RKO (cell line): ENCODE measurements around the gene AOAH.

Experiments
- DNase-seq: peaks from one replicate; pipeline ENCODE4 v3.0.0-alpha.2; 2016; ENCODE audit warnings: low spot score

The AOAH gene

DNA sequence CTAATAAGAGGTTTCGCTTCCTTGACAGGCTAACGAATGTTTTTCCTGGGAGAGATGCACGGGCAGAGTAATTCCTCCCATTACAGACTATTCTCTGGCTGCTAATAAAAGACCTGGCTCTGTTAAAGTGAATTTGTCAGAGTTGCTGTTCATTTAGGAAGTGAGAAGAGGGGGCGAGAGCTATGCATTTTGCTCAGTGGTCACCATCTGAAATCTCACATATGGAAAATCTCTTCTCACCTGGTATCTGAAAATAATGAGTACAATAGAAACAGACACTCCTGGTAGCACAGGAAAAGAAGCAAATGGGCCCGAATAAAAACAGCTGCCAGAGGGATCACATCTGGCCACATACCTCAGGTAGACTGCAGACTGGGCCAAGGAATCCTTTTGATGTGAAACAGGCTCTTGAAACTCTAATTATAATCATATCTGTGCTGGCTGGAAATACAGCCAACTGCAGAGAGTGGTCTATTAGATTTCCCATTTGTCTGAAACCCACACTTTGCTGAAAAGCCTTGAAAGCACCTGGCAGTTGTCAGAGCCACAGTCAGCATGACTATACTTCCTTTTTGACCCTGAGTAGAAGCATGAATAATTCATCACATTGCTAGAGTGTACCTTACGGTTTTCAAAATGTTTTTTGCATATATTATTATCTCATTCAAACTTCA, 33.6 kb downstream of the AOAH start:
- no peak for DNase-seq

DNA sequence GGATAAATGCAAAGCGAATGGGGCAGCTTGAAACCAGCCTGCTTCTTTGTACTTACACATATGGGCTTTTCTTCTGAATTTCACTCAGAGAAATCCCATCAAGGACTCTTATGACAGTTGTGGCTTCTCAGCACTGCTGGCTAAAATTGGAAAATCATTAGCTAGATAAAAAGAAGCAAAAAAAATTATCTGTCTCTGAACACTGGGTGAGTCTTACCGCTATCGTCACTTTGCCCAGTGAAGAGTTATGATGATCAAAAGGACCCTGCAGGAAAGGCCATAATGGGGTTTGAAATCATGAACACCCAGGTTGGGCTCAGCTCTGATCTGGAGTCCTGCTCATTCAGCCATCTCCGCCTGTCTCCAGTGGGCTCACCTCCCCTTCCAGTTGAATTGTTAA, 34.3 kb downstream of the AOAH start:
- no peak for DNase-seq

DNA sequence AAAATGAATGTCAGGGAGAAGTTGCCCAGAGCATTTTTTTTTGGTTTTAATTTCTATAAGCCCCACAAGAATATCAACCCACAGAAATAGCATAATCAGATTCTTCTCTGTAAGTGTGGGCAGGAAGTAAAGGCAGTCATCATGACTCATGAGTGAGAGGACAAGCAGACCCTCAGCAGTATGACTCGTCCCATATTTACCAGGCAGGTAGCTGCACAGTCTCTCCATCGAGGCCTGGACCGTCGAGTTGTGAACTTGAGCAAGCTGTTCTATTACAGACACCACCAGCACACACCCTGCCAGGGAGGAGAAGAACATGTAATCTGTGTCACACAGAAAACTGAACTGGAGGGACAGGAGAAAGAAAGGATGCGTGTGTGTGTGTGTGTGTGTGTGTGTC, 37.8 kb downstream of the AOAH start:
- DNase-seq: peak; percentile 29

DNA sequence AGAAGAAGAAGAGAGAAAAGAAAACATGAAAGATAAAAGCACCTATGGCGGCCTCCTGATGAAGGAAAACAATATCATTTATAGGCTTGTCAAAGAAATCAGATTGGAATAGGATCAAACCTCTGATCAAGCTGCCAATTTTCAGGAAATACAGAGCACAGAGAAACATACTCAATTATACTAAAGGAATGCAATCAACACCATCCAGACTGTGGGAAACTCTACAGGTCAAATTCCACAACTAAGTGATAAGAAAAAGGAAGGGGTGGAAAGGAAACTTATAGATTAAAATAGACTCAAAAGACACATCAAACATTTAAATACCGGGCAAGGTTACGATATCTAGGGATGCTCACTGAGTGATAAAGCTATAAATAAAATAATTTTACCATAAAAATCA, 39.3 kb downstream of the AOAH start:
- DNase-seq: no peak

DNA sequence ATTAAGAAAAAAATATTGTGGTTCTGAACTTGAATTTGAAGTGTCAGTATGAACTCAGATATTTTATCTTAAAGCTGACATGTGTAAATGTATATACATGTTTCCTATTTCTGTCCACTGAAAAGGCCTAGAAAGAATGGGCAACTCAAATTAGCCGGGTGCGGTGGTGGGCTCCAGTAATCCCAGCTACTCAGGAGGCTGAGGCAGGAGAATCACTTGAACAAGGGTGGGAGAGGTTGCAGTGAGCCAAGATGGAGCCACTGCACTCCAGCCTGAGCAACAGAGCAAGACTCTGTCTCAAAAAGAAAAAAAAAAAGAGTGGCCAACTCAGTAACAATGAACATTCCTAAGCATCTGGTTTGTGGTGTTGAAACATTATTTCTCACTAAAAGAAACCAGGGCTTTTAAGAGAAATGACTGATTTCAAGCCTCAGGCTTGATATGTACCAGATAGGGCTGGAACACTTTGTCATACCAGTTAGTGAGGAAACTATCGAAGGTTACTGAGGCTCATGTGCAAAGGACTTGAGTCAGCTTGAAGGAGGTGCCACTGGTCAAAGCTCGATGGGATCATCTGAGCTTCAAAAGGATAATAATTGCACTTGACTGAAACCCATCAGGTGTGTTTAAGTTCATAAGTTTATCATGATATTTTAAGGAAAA, 40.5 kb downstream of the AOAH start:
- DNase-seq: no peak

DNA sequence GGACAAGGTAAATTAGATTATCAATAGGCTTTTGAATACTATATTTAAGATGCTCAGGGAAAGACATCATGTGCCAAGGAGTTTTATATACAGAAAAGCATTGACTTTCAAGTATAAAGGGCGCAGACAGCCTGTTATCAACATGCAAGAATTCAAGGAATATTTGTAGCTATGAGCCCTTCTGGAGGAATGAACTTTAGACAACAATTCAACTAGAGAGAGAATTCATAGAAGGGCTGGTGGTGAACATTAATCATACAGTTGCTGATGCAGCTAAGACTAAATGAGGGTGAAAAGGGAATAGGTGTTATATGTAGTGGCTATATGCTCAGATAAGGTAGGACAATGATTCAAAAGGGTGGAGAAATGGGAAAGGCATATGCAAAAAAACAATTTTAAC, 41.2 kb downstream of the AOAH start:
- DNase-seq: no peak

DNA sequence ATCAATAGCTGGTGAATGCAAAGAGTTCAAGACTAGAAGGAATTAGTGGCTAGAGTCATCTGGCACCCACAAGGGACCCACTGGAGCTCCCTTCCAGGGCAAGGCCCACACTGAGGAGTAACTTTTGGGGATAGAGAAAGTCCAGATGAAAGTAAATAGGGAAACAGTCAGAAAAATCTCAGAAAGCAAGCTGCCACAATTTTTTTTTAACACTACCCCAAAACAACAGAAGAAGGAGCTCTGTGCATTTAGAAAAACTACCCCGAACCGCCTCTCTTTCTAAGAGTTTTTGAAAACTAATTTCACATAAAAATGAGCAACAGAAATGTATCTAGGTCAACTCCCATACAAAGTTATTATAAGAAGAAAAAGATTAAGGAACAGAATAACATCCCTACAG, 42.2 kb downstream of the AOAH start:
- no peak for DNase-seq

DNA sequence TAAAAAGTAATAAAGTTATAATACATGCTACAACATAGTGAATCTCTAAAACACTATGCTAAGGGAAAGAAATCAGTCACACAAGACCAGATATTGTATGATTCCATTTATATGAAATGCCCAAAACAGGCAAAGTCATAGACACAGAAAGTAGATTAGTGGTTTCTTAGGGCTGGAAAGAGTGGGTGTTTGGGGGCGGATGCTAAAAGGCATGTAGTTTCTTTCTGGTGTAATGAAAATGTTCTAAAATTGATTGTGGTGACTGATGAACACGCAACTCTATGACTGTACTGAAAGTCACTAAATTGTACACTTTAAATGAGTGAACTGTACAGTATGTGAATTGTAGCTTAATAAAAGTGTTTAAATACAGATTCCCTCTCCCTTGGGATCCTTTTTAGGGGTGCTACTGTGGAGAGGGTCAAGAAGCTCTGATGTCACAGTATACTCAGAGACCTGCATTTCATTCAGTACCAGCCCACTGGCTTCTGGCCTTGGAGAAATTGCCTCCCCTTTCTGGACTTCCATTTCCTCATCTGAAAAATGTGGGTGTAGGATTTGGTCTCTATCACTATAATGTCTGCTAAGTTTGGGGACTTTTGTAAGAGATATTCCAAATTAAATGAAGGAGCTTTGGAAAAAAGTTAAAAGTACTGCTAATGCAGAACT, 46.4 kb downstream of the AOAH start:
- DNase-seq: no peak

DNA sequence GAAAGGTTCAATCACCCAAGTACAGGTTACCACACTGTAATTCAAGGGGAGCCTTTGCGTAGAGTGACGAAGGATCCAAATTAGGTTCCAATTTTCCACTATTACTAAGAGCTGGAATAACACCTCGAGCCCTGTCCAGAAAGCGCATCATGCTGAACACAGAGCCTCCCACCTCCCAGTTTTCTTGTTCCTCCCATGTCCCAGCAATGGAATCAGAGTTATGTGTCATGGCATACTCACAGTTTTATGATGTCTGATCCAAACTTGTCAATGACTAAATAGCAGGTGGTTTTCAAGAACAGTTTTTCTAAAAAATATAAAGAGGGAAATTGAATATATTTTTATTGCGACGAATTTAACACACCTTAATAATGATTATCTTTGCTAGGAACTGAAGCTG, 50.6 kb downstream of the AOAH start:
- DNase-seq: peak; percentile 46

DNA sequence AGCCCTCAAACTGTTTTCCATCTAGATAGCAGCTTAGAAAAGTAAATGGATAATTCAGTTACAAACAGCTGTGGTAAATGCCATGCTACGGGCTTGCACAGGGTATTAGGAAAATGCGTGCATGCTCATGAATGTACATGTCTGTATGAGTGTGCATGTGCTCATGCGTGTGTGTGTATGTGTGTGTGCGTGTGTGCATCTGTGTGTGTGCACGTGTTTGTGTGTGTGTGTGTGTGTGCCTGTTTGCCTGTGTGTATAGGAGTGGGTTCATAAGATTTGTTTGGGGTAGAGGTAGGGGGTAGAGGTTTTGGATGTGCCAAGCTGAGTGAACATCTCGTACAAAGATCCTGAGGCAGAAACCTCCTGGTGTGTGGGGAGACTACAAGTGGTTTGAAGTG, 52.9 kb downstream of the AOAH start:
- no peak for DNase-seq

DNA sequence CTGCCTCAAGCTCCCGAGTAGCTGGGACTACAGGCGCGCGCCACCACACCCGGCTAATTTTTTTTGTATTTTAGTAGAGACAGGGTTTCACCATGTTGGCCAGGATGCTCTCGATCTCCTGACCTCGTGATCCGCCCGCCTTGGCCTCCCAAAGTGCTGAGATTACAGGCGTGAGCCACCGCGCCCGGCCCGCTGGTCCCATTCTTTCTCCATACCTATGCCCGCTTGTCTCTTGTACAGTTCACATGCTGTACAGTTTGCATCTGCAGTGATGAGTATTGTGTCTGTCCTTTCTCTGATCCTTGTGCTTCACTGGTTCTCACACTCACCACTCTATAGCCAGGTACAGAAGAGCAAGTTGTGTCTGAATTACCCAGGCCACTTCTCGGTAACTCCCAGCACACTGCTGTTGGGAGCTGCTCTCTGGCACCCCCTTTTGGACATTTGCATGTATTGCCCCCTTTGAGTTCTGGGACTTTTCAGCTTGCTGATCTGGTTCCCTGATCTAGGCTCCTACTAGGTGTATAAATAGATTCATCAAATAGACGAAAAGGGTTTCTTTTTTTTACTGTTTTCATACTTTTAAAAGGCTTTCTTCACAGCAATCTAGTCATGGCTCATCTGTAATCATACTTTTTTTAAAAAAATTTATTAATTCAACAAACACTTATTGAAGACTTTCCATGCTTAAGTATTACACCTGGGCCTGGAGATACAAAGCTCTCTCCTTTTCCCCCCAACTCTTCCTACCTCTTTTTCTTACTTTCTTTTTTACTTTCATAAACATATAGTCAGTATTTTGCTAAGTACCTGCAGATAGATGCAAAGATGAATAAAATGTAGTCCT, 53.5 kb downstream of the AOAH start:
- DNase-seq: peak; percentile 53

DNA sequence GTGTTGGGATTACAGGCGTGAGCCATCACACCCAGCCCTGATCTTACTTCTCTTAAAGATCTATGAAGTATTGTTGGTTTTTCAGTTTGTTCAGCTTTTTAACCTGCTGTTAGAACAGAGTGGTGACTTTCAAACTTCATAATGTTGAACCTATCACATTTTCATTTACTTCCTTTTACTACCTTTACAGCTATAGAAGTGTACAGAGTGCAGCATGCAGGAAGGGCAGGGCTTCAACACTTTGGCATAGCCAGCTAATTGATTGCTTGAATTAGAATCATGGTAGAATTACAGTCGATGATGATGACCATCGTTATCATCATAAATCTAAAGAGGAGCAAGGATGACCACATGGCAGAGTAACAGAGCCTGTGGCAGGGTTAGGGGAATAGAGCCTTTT, 55.5 kb downstream of the AOAH start:
- DNase-seq: no peak

DNA sequence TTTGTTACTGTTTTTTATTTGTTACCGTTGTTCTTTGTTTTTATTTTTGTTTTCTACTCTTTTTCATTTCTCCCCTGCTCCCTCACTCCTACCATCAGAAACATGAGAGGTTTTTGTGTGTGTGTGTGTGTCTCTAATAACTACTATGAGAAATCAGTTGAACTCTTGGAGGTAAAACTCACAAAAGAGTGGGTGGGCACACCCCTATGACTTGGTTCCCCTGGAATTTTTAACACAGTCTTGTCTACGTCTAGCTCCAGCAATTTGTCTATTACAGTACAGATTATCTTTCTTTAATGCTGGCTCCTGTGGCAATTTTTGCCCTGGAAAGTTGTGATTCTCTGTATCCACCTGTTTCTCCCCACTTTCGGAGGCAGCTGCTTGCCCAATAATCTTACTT, 56.2 kb downstream of the AOAH start:
- DNase-seq: no peak

DNA sequence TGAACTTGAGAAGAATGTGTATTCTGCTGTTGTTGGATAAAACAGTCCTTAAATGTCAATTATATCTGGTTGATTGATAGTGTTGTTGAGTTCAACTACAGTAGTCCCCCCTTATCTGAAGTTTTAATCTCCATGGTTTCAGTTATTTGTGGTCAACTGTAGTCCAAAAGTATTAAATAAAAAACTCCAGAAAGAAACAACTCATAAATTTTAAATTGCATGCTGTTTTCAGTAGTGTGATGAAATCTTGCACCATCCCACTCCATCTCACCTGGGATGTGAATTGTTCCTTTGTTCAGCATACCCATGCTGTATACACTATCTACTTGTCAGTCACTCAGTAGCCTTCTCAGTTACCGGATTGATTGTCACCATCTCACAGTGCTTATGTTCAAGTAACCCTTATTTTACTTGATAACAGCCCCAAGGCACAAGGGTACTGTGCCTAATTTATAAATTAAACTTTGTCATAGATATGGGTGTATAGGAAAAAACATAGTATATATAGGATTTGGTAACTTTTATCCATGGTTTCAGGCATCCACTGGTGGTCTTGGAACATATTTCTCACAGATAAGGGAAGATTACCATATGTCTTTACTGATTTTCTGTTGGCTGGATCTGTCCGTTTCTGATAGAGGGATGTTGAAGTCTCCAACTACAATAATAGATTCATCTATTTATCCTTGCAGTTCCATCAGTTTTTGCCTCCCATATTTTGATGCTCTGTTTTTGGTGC, 57.1 kb downstream of the AOAH start:
- DNase-seq: no peak

DNA sequence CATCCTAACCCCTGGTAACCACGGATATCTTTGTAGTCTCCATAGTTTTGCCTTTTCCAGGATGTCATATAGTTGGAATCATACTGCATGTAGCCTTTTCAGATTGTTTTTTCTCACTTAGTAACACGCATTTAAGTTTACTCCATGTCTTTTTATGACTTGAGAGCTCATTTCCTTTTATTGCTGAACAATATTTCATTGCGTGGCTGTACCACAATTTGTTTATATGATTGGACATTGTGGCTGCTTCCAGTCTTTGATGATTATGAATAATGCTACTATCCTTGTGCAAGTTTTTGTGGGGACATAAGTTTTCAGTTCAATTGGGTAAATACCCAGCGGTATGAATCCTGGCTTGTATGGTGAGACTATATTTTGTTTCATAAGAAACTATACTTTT, 60.8 kb downstream of the AOAH start:
- DNase-seq: no peak

DNA sequence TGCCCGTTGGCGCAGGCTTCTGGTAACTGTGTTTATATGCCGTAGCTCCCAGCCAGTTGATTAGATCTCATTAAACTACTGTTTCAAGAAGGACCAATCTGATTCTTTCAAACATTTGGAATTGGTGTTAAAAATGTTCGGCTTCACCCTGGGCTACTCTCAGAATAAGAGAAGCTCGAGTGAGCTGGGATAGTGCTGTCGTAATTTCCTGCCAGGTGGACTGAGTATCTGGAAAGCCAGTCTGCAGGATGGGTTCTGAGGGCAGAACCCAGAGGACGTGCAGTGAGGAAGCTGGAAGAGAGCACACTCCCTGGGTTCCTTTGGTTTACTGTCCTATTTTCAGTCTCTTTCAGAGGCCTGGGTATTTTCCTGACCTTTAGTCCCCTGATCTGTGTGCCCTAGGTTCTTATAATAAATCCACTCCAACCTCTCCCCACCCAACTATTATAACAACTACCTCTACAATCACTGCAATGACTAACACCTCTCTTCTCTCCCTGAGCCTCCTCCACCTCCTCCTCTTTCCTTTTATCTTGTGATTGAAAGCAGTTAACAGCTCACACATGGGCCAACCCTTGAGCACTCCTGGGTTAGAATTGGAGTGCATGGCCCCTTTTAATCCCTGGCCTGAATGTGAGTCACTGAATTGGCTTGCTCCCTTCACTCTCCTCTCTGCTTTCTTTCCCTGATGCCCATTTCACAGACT, 63.0 kb downstream of the AOAH start:
- no peak for DNase-seq

DNA sequence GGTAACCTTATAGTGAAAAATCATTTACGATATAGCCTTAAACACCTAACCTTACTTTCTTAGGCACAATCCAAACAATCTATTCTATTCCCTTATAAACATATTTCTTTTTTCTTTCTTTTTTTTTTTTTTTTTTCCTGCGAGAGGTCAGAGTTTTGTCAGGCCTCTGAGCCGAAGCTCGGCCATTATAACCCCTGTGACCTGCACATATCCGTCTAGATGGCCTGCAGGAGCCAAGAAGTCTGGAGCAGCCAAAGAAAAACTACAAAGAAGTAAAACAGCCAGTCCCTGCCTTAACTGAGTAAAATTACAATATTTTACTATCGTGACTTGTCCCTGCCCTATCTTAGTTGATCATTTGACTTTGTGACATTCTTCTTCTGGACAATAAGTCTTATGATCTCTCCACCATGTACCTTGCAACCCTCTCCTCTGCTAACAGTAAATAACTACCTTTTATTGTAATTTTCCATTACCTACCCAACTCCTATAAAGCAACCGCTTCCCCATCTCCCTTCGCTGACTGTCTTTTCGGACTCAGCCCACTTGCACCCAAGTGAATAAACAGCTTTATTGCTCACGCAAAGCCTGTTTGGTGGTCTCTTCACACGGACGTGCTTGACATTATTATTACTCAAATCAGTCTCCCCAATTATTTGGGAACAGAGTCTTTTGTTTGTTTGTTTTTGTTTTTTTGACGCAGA, 64.5 kb downstream of the AOAH start:
- no peak for DNase-seq

DNA sequence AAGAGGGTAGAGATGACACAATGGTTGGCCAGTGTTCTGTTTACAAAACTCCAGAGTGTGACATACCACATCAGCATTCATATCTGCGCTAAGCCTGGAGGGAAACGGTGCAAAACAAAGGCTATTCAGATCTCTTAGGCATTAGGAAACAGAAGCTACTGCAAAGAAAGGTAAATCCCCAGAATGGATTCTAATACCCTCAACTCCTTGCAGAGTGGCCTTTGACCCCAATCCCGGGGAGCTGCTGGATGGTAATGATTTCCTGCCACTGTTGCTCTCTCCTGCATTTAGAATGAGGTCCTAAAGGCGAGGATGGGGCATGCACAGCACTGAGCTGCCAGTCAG, 65.2 kb downstream of the AOAH start:
- no peak for DNase-seq

DNA sequence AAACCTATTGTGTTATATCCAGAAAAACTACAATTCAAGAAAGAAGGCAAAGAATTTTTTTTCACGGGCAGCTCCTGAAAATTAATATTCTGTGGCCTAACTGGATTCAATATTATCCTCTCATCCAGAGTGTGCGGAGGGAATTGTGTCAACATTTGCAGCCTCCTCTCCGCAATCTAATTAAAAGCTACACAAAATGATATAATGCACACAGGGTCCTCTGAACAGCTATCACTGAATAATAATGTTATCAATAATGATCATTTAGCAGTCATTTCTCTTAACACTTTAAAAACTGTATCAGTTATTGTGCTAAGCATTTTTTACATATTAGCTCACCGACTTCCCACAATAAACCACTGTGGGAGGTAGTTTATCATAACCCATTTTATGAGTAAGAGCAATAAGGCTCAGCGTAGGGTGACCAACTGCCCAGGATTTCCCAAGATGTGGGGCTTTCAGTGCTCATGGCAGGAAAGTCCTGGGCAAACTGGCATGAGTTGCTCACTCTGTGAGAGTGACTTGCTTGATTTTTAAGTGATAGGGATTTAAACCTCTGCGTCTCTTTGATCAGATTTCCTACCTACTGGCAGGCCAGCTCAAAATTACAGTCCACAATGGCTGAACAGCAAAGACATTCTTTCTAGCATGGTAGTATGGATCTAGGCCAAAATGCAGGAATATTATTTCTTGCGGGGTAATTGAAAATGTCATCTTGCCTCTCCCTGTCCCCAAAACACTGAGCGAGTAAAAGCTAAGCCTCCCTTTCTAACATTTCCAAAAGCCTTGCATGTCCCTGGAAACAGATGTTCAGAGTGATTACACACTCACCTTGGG, 65.7 kb downstream of the AOAH start:
- peak; percentile 44 for DNase-seq
